Left lung (tissue), 10 donors: ENCODE measurements around the gene KCNG3. TPM values are rescaled to one million over a fixed set of nuclear protein-coding genes. Genes with fewer than 3 reads are reported as not detected.

Source experiments
- ATAC-seq: fragments of 200-7000 bp; cut with Tn5 transposase; one replicate; pipeline ENCODE4 v1.9.1; 2020; ENCODE audit warnings: moderate library complexity
- DNase-seq, 4 donors: peaks; one replicate each; pipeline ENCODE4 v3.0.0-alpha.2; 2013 to 2020
- H3K27ac ChIP-seq, 2 donors: fragments of 200-600 bp; sonication (generic) in 1 of 2; one replicate each; pipeline versions ENCODE4 v1.5.0 to v1.8.0; 2020 to 2021
- H3K27me3 ChIP-seq, 2 donors: fragments of 200-600 bp; sonication (generic) in 1 of 2; one replicate each; pipeline versions ENCODE4 v1.5.0 to v1.8.0; 2020 to 2021
- H3K36me3 ChIP-seq, 2 donors: fragments of 200-600 bp; sonication (generic) in 1 of 2; one replicate each; pipeline versions ENCODE4 v1.5.0 to v1.8.0; 2020 to 2021
- H3K4me1 ChIP-seq, 2 donors: fragments of 200-600 bp; one replicate each; pipeline ENCODE4 v1.8.0; 2021
- H3K4me3 ChIP-seq, 2 donors: fragments of 200-600 bp; sonication (generic) in 1 of 2; one replicate each; pipeline versions ENCODE4 v1.5.0 to v1.8.0; 2020 to 2021; ENCODE audit warnings: mild to moderate bottlenecking in 1 of 2
- H3K9me3 ChIP-seq, 2 donors: fragments of 200-600 bp; sonication (generic) in 1 of 2; one replicate each; pipeline versions ENCODE4 v1.5.0 to v1.8.0; 2020 to 2021
- CTCF ChIP-seq, 2 donors: fragments of 200-600 bp; sonication (generic) in 1 of 2; IDR thresholded peaks; one replicate each; pipeline versions ENCODE4 v1.5.0 to v1.8.0; 2021; ENCODE audit warnings: antibody characterized with exemption in 2 of 2
- intact Hi-C, 2 donors: fragments of 100-400 bp; cut with DNase I; formaldehyde crosslinking; loops; one replicate each; pipeline versions ENCODE4 v1.11.2 to v1.14.2; 2022
- polyA plus RNA-seq, 6 donors: library from polyadenylated mRNA; unstranded; fragments of 120-200 nt; gene quantifications; one replicate each; pipeline ENCODE4 v1.2.1, GENCODE V29; 2013; ENCODE audit not compliant: insufficient read length in 6 of 6
- total RNA-seq, 2 donors: library from RNA; stranded (reverse); fragmentation: NEBNext Ultra II Directional; extraction: Animal tissue kit (Norgen Biotek cat#: 25700); gene quantifications; one replicate each; pipeline ENCODE4 v1.2.1, GENCODE V29; 2021
- donor health status: DM: no; HTN: yes; CAD: no.
- donor health status: DM: no; HTN: no; CAD: no.

The KCNG3 gene
- total and polyA plus RNA-seq, 8 donors, result 0.06 to 1.3 (median 0.10) TPM; not detected in 1

- intact Hi-C loops, result no loop called here
- DNase-seq (no peak), ATAC-seq (peak; percentile 61)
- no peaks in the 10 kb centered on the region for H3K36me3 ChIP-seq
- no peak overlapping the region for H3K27ac ChIP-seq
- no peak for TF ChIP-seq CTCF (IDR thresholded peaks at IDR 0.05)
- H3K27me3 ChIP-seq, result no peaks in the 10 kb centered on the region
- no peaks in the 10 kb centered on the region for H3K9me3 ChIP-seq
- H3K4me3 ChIP-seq, result no peak overlapping the region
- no peaks in the 10 kb centered on the region for H3K4me1 ChIP-seq
Observed at GRCh38 chr2:42443718-42444399, 49.9 kb downstream of the KCNG3 start.

- no peaks in the 10 kb centered on the region for H3K4me1 ChIP-seq
- TF ChIP-seq CTCF (IDR thresholded peaks at IDR 0.05), result no peak
- H3K9me3 ChIP-seq, result no peaks in the 10 kb centered on the region
- no peaks in the 10 kb centered on the region for H3K36me3 ChIP-seq
- no peak overlapping the region for H3K4me3 ChIP-seq
- ATAC-seq (no peak), DNase-seq (no peak)
- H3K27ac ChIP-seq, result no peak overlapping the region
- no peaks in the 10 kb centered on the region for H3K27me3 ChIP-seq
- intact Hi-C loops, result no loop called here
Observed at GRCh38 chr2:42442774-42443173, 51.0 kb downstream of the KCNG3 start.

- Histone ChIP-seq H3K27ac (no peak overlapping the region), H3K4me3 (no peak overlapping the region), H3K36me3 (no peaks in the 10 kb centered on the region), H3K9me3 (no peaks in the 10 kb centered on the region), H3K27me3 (peaks cover 0 to 10% of the 10 kb centered on the region in 2 donors), H3K4me1 (no peaks in the 10 kb centered on the region)
- DNase-seq, result no peak
- no peak for ATAC-seq
- no peak for TF ChIP-seq CTCF (IDR thresholded peaks at IDR 0.05)
- intact Hi-C loops, result no loop called here
Observed at GRCh38 chr2:42438685-42439084, 55.1 kb downstream of the KCNG3 start.

- H3K36me3 ChIP-seq, result no peaks in the 10 kb centered on the region
- H3K9me3 ChIP-seq, result no peaks in the 10 kb centered on the region
- peaks cover 0 to 10% of the 10 kb centered on the region in 2 donors for H3K27me3 ChIP-seq
- ATAC-seq, result peak; percentile 95
- H3K4me3 ChIP-seq, result no peak overlapping the region
- H3K27ac ChIP-seq, result no peak overlapping the region
- intact Hi-C loops, result no loop called here
- DNase-seq, result no peak
- TF ChIP-seq CTCF (IDR thresholded peaks at IDR 0.05), result no peak
- no peaks in the 10 kb centered on the region for H3K4me1 ChIP-seq
Observed at GRCh38 chr2:42436370-42436769, 57.4 kb downstream of the KCNG3 start.

- DNase-seq (no peak), ATAC-seq (no peak)
- no peaks in the 10 kb centered on the region for H3K9me3 ChIP-seq
- H3K36me3 ChIP-seq, result no peaks in the 10 kb centered on the region
- no peaks in the 10 kb centered on the region for H3K4me1 ChIP-seq
- H3K4me3 ChIP-seq, result no peak overlapping the region
- TF ChIP-seq CTCF (IDR thresholded peaks at IDR 0.05), result no peak
- no peak overlapping the region for H3K27ac ChIP-seq
- intact Hi-C loops, result no loop called here
- H3K27me3 ChIP-seq, result peaks cover 0 to 10% of the 10 kb centered on the region in 2 donors
Observed at GRCh38 chr2:42435628-42436027, 58.2 kb downstream of the KCNG3 start.
